KMS-11 (cell line): ENCODE results near the gene ADAM19.

ENCODE experiments used
- H2AFZ ChIP-seq: fragments of 200-600 bp; sonication (generic); 2 replicates; pipeline ENCODE4 v1.6.1; 2016; ENCODE audit warnings: antibody characterized with exemption, mixed run types, low read depth
- H3K27ac ChIP-seq: fragments of 200-600 bp; sonication (generic); 2 replicates; pipeline ENCODE4 v1.6.1; 2016; ENCODE audit warnings: mild to moderate bottlenecking, mixed run types
- H3K27me3 ChIP-seq: fragments of 200-600 bp; sonication (generic); 2 replicates; pipeline ENCODE4 v1.6.1; 2017; ENCODE audit warnings: mild to moderate bottlenecking, low read depth, mixed run types, moderate library complexity; ENCODE audit not compliant: insufficient read depth
- H3K36me3 ChIP-seq: fragments of 200-600 bp; sonication (generic); 2 replicates; pipeline ENCODE4 v1.6.1; 2017; ENCODE audit warnings: mild to moderate bottlenecking, mixed run types; ENCODE audit not compliant: insufficient read depth
- H3K4me1 ChIP-seq: fragments of 200-600 bp; sonication (generic); 2 replicates; pipeline ENCODE4 v1.6.1; 2016; ENCODE audit warnings: mild to moderate bottlenecking, low read depth, mixed run types; ENCODE audit not compliant: poor library complexity, severe bottlenecking
- H3K4me2 ChIP-seq: fragments of 200-600 bp; sonication (generic); 2 replicates; pipeline ENCODE4 v1.7.0; 2016; ENCODE audit warnings: mild to moderate bottlenecking, mixed run types
- H3K4me3 ChIP-seq: fragments of 200-600 bp; sonication (generic); IDR thresholded peaks from 2 replicates; pipeline ENCODE4 v1.6.1; 2017; ENCODE audit warnings: low read depth, low read length, mixed read lengths; ENCODE audit not compliant: insufficient read depth
- H3K79me2 ChIP-seq: fragments of 200-600 bp; sonication (generic); 2 replicates; pipeline ENCODE4 v1.6.1; 2016; ENCODE audit warnings: low read depth, mixed run types; ENCODE audit not compliant: insufficient read depth
- H3K9ac ChIP-seq: fragments of 200-600 bp; sonication (generic); 2 replicates; pipeline ENCODE4 v1.6.1; 2016; ENCODE audit warnings: mild to moderate bottlenecking, mixed run types
- H4K20me1 ChIP-seq: fragments of 200-600 bp; sonication (generic); 2 replicates; pipeline ENCODE4 v1.6.1; 2016; ENCODE audit warnings: mild to moderate bottlenecking, mixed run types; ENCODE audit not compliant: insufficient read depth
- TF ChIP-seq, protein P1 (sequence below): fragments of 200-600 bp; sonication (generic); conservative IDR thresholded peaks from 2 replicates; pipeline ENCODE4 v1.6.1; 2017; ENCODE audit warnings: low read depth, mild to moderate bottlenecking, antibody characterized with exemption, low read length, moderate library complexity, mixed read lengths

The ADAM19 gene

GRCh38 chr5:157509093-157509492, 66.5 kb downstream of the ADAM19 start:
- no peaks in the 10 kb centered on the region for H3K4me1 ChIP-seq
- no peak overlapping the region for H3K4me3 ChIP-seq
- H3K27ac ChIP-seq: no peak overlapping the region
- no peaks in the 10 kb centered on the region for H3K27me3 ChIP-seq
- H3K36me3 ChIP-seq: no peaks in the 10 kb centered on the region
- H3K4me2 ChIP-seq: no peak overlapping the region
- no peaks in the 10 kb centered on the region for H4K20me1 ChIP-seq
- H3K79me2 ChIP-seq: no peaks in the 10 kb centered on the region
- H2AFZ ChIP-seq: no peak overlapping the region
- no peak overlapping the region for H3K9ac ChIP-seq
- TF ChIP-seq, protein P1, sequence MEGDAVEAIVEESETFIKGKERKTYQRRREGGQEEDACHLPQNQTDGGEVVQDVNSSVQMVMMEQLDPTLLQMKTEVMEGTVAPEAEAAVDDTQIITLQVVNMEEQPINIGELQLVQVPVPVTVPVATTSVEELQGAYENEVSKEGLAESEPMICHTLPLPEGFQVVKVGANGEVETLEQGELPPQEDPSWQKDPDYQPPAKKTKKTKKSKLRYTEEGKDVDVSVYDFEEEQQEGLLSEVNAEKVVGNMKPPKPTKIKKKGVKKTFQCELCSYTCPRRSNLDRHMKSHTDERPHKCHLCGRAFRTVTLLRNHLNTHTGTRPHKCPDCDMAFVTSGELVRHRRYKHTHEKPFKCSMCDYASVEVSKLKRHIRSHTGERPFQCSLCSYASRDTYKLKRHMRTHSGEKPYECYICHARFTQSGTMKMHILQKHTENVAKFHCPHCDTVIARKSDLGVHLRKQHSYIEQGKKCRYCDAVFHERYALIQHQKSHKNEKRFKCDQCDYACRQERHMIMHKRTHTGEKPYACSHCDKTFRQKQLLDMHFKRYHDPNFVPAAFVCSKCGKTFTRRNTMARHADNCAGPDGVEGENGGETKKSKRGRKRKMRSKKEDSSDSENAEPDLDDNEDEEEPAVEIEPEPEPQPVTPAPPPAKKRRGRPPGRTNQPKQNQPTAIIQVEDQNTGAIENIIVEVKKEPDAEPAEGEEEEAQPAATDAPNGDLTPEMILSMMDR: no peak

- Histone ChIP-seq H3K9ac (no peak overlapping the region), H3K4me1 (no peaks in the 10 kb centered on the region), H2AFZ (no peak overlapping the region), H3K36me3 (no peaks in the 10 kb centered on the region), H3K4me3 (no peak overlapping the region), H3K27me3 (no peaks in the 10 kb centered on the region), H3K79me2 (no peaks in the 10 kb centered on the region), H4K20me1 (no peaks in the 10 kb centered on the region), H3K4me2 (no peak overlapping the region), H3K27ac (no peak overlapping the region)
- TF ChIP-seq, protein P1: no peak
Observed at GRCh38 chr5:157506981-157507780, 68.4 kb downstream of the ADAM19 start.

DNA sequence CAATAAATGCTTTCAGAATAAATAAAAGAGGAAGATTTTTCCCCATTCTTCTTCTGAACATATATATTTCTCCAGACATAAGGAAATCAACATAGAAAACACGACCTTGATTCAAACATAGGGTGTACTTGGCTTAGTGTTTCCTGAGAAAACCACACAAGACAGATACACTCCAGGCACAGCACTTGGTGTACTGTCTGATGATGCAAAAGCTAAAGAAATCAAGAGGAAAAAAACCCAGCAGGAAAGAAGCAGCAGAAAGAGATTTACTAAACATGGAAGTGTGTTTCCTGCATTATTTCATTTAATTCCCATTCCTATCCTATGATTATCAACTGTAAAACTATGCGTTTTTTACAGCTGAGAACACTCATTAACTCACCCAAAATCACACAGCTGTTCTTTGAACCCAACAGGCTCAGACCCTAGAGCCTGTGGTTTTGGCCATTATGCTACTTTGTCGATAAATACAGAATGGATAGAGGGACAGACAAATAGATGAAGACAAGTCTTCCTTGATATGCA, 69.4 kb downstream of the ADAM19 start:
- Histone ChIP-seq H3K36me3 (no peaks in the 10 kb centered on the region), H4K20me1 (no peaks in the 10 kb centered on the region), H3K4me2 (no peak overlapping the region), H3K9ac (no peak overlapping the region), H3K27ac (no peak overlapping the region), H3K27me3 (no peaks in the 10 kb centered on the region), H3K4me1 (no peaks in the 10 kb centered on the region), H3K4me3 (no peak overlapping the region), H2AFZ (no peak overlapping the region), H3K79me2 (no peaks in the 10 kb centered on the region)
- TF ChIP-seq, protein P1: no peak

- Histone ChIP-seq H3K9ac (no peak overlapping the region), H3K27ac (no peak overlapping the region), H3K4me2 (no peak overlapping the region)
Observed at GRCh38 chr5:157505496-157505895, 70.1 kb downstream of the ADAM19 start.

More at GRCh38 chr5:157505496-157505895, 70.1 kb downstream of the ADAM19 start:
- Histone ChIP-seq H2AFZ (no peak overlapping the region), H3K4me1 (no peaks in the 10 kb centered on the region), H3K4me3 (no peak overlapping the region), H4K20me1 (no peaks in the 10 kb centered on the region), H3K79me2 (no peaks in the 10 kb centered on the region), H3K36me3 (no peaks in the 10 kb centered on the region), H3K27me3 (no peaks in the 10 kb centered on the region)
- TF ChIP-seq, protein P1: no peak
